Measurements from ENCODE around the gene CACHD1.

Gene CACHD1

GRCh38 chr1:64654519-64655341, 184.8 kb downstream of the CACHD1 start:
- no peak for DNase-seq (ENCODE audit: low read depth, low spot score)

GRCh38 chr1:64655861-64656260, 185.9 kb downstream of the CACHD1 start:
- no peak for DNase-seq (ENCODE audit: low read depth, low spot score)

- DNase-seq (ENCODE audit: low read depth, low spot score) = no peak
Measured at GRCh38 chr1:64659478-64660138, 189.7 kb downstream of the CACHD1 start.

- peak; percentile 67 for DNase-seq (ENCODE audit: low read depth, low spot score)
Measured at GRCh38 chr1:64663668-64664067, 193.7 kb downstream of the CACHD1 start.

GRCh38 chr1:64664299-64664698, 194.4 kb downstream of the CACHD1 start:
- no peak for DNase-seq (ENCODE audit: low read depth, low spot score)

GRCh38 chr1:64669098-64669675, 199.3 kb downstream of the CACHD1 start:
- DNase-seq (ENCODE audit: low read depth, low spot score) = no peak

GRCh38 chr1:64675718-64676345, 205.9 kb downstream of the CACHD1 start:
- no peak for DNase-seq (ENCODE audit: low read depth, low spot score)

GRCh38 chr1:64676386-64676785, 206.5 kb downstream of the CACHD1 start:
- no peak for DNase-seq (ENCODE audit: low read depth, low spot score)

- no peak for DNase-seq (ENCODE audit: low read depth, low spot score)
Measured at GRCh38 chr1:64677532-64677931, 207.6 kb downstream of the CACHD1 start.

GRCh38 chr1:64678366-64678765, 208.4 kb downstream of the CACHD1 start:
- DNase-seq (ENCODE audit: low read depth, low spot score) = no peak

GRCh38 chr1:64679177-64679576, 209.2 kb downstream of the CACHD1 start:
- DNase-seq (ENCODE audit: low read depth, low spot score) = no peak

- no peak for DNase-seq (ENCODE audit: low read depth, low spot score)
Measured at GRCh38 chr1:64680599-64680998, 210.7 kb downstream of the CACHD1 start.

GRCh38 chr1:64681043-64681442, 211.1 kb downstream of the CACHD1 start:
- no peak for DNase-seq (ENCODE audit: low read depth, low spot score)

- no peak for DNase-seq (ENCODE audit: low read depth, low spot score)
Measured at GRCh38 chr1:64683419-64683818, 213.5 kb downstream of the CACHD1 start.

GRCh38 chr1:64685217-64685616, 215.3 kb downstream of the CACHD1 start:
- no peak for DNase-seq (ENCODE audit: low read depth, low spot score)

GRCh38 chr1:64685765-64686341, 215.9 kb downstream of the CACHD1 start:
- no peak for DNase-seq (ENCODE audit: low read depth, low spot score)

GRCh38 chr1:64686828-64687724, 217.1 kb downstream of the CACHD1 start:
- peak; percentile 23 for DNase-seq (ENCODE audit: low read depth, low spot score)

GRCh38 chr1:64687725-64688327, 217.9 kb downstream of the CACHD1 start:
- no peak for DNase-seq (ENCODE audit: low read depth, low spot score)

- peak; percentile 6 for DNase-seq (ENCODE audit: low read depth, low spot score)
Measured at GRCh38 chr1:64691626-64692025, 221.7 kb downstream of the CACHD1 start.

GRCh38 chr1:64692911-64693310, 223.0 kb downstream of the CACHD1 start:
- no peak for DNase-seq (ENCODE audit: low read depth, low spot score)
